Skeletal muscle satellite cell (primary cell): ENCODE results near the gene CRYBG3.
A peak's percentile ranks its signal among the peaks of the same experiment; 100 is the strongest.
"Not testable (repeated sequence)": the region's sequence is repeated elsewhere in the genome, so short reads cannot be mapped to it uniquely, and the experiment has no call there.

Experiments
- H3K27me3 ChIP-seq: 2 replicates; pipeline ENCODE4 v1.7.0; 2013; ENCODE audit warnings: low read length; ENCODE audit not compliant: control insufficient read depth, insufficient read depth
- H3K36me3 ChIP-seq: 2 replicates; pipeline ENCODE4 v1.7.0; 2013; ENCODE audit warnings: mild to moderate bottlenecking, control low read depth, low read length; ENCODE audit not compliant: insufficient read depth
- H3K4me1 ChIP-seq: 2 replicates; pipeline ENCODE4 v1.7.0; 2013; ENCODE audit warnings: low read length; ENCODE audit not compliant: control insufficient read depth, insufficient read depth
- H3K4me2 ChIP-seq: 2 replicates; pipeline ENCODE4 v1.7.0; 2013; ENCODE audit warnings: mild to moderate bottlenecking, low read length
- H3K4me3 ChIP-seq: 2 replicates; pipeline ENCODE4 v1.7.0; 2013; ENCODE audit warnings: low read length
- H3K9ac ChIP-seq: 2 replicates; pipeline ENCODE4 v1.7.0; 2013; ENCODE audit warnings: mild to moderate bottlenecking, low read depth, low read length, moderate library complexity
- H3K9me3 ChIP-seq: replicated peaks from 2 replicates; pipeline ENCODE4 v1.7.0; 2013; ENCODE audit warnings: mild to moderate bottlenecking, control low read depth, low read length

The CRYBG3 gene

GRCh38 chr3:97821287-97821773 is 481 bp upstream of the CRYBG3 start:
- H3K4me1 ChIP-seq: peaks cover 16% of the 10 kb centered on the region
- H3K4me2 ChIP-seq: peak overlapping the region; percentile 98
- H3K9ac ChIP-seq: peak overlapping the region; percentile 86
- no peaks in the 10 kb centered on the region for H3K36me3 ChIP-seq
- H3K4me3 ChIP-seq: peak overlapping the region; percentile 82
- H3K9me3 ChIP-seq: no peaks in the 10 kb centered on the region
- no peaks in the 10 kb centered on the region for H3K27me3 ChIP-seq

- peak overlapping the region; percentile 86 for H3K9ac ChIP-seq
- no peaks in the 10 kb centered on the region for H3K36me3 ChIP-seq
- H3K4me3 ChIP-seq: peak overlapping the region; percentile 82
- peaks cover 16% of the 10 kb centered on the region for H3K4me1 ChIP-seq
- no peaks in the 10 kb centered on the region for H3K27me3 ChIP-seq
- H3K9me3 ChIP-seq: no peaks in the 10 kb centered on the region
- peak overlapping the region; percentile 98 for H3K4me2 ChIP-seq
These were observed 556 bp downstream of the CRYBG3 start for GRCh38 chr3:97822359-97822775.

GRCh38 chr3:97823046-97824004 is 1.5 kb downstream of the CRYBG3 start:
- H3K9ac ChIP-seq: peak overlapping the region; percentile 86
- H3K4me3 ChIP-seq: peak overlapping the region; percentile 82
- no peaks in the 10 kb centered on the region for H3K9me3 ChIP-seq
- peaks cover 16% of the 10 kb centered on the region for H3K4me1 ChIP-seq
- H3K4me2 ChIP-seq: peak overlapping the region; percentile 98
- H3K36me3 ChIP-seq: no peaks in the 10 kb centered on the region
- H3K27me3 ChIP-seq: no peaks in the 10 kb centered on the region

- no peak overlapping the region for H3K9ac ChIP-seq
- H3K36me3 ChIP-seq: no peaks in the 10 kb centered on the region
- H3K4me3 ChIP-seq: no peak overlapping the region
- no peak overlapping the region for H3K4me2 ChIP-seq
- no peaks in the 10 kb centered on the region for H3K9me3 ChIP-seq
- H3K4me1 ChIP-seq: peaks cover 16% of the 10 kb centered on the region
- H3K27me3 ChIP-seq: no peaks in the 10 kb centered on the region
These were observed 3.3 kb downstream of the CRYBG3 start for GRCh38 chr3:97825101-97825500.

GRCh38 chr3:97827741-97828471 is 6.1 kb downstream of the CRYBG3 start:
- peaks cover 13% of the 10 kb centered on the region for H3K4me1 ChIP-seq
- H3K4me3 ChIP-seq: no peak overlapping the region
- H3K9ac ChIP-seq: no peak overlapping the region
- H3K36me3 ChIP-seq: no peaks in the 10 kb centered on the region
- no peaks in the 10 kb centered on the region for H3K9me3 ChIP-seq
- no peaks in the 10 kb centered on the region for H3K27me3 ChIP-seq
- no peak overlapping the region for H3K4me2 ChIP-seq

GRCh38 chr3:97829198-97829597 is 7.4 kb downstream of the CRYBG3 start:
- Histone ChIP-seq H3K27me3 (no peaks in the 10 kb centered on the region), H3K36me3 (no peaks in the 10 kb centered on the region), H3K4me1 (peaks cover 2% of the 10 kb centered on the region), H3K4me3 (no peak overlapping the region), H3K9ac (no peak overlapping the region), H3K4me2 (no peak overlapping the region), H3K9me3 (no peaks in the 10 kb centered on the region)

- H3K4me1 ChIP-seq: no peaks in the 10 kb centered on the region
- no peak overlapping the region for H3K4me2 ChIP-seq
- no peaks in the 10 kb centered on the region for H3K9me3 ChIP-seq
- H3K36me3 ChIP-seq: no peaks in the 10 kb centered on the region
- H3K9ac ChIP-seq: no peak overlapping the region
- H3K4me3 ChIP-seq: no peak overlapping the region
- H3K27me3 ChIP-seq: no peaks in the 10 kb centered on the region
These were observed 8.8 kb downstream of the CRYBG3 start for GRCh38 chr3:97830638-97831037.

GRCh38 chr3:97831140-97831539 is 9.3 kb downstream of the CRYBG3 start:
- Histone ChIP-seq H3K9ac (no peak overlapping the region), H3K9me3 (no peaks in the 10 kb centered on the region), H3K4me2 (no peak overlapping the region), H3K4me1 (peaks cover 3% of the 10 kb centered on the region), H3K4me3 (no peak overlapping the region), H3K27me3 (no peaks in the 10 kb centered on the region), H3K36me3 (no peaks in the 10 kb centered on the region)

- H3K27me3 ChIP-seq, H3K9me3 ChIP-seq, H3K4me3 ChIP-seq, H3K9ac ChIP-seq, H3K36me3 ChIP-seq, H3K4me1 ChIP-seq, H3K4me2 ChIP-seq: not testable (repeated sequence)
These were observed 11.4 kb downstream of the CRYBG3 start for GRCh38 chr3:97833184-97833583.

- Histone ChIP-seq H3K27me3 (no peaks in the 10 kb centered on the region), H3K4me2 (no peak overlapping the region), H3K4me3 (no peak overlapping the region), H3K36me3 (no peaks in the 10 kb centered on the region), H3K9me3 (no peaks in the 10 kb centered on the region), H3K9ac (no peak overlapping the region), H3K4me1 (peaks cover 3% of the 10 kb centered on the region)
These were observed 13.9 kb downstream of the CRYBG3 start for GRCh38 chr3:97835761-97836160.

- Histone ChIP-seq H3K9ac (no peak overlapping the region), H3K36me3 (no peaks in the 10 kb centered on the region), H3K9me3 (no peaks in the 10 kb centered on the region), H3K4me3 (no peak overlapping the region), H3K4me1 (peaks cover 3% of the 10 kb centered on the region), H3K4me2 (no peak overlapping the region), H3K27me3 (no peaks in the 10 kb centered on the region)
These were observed 16.6 kb downstream of the CRYBG3 start for GRCh38 chr3:97838393-97838792.
